DMS79 treated with DMSO at 0.1 percent for 48 hours (cell line): ENCODE data around the gene TBCCD1.
"Not testable (repeated sequence)": the region's sequence is repeated elsewhere in the genome, so short reads cannot be mapped to it uniquely, and the experiment has no call there.

ENCODE experiments used
- DNase-seq: peaks from one replicate; lab custom pipeline; 2025; lab: John Stamatoyannopoulos, UW

The TBCCD1 gene

DNA sequence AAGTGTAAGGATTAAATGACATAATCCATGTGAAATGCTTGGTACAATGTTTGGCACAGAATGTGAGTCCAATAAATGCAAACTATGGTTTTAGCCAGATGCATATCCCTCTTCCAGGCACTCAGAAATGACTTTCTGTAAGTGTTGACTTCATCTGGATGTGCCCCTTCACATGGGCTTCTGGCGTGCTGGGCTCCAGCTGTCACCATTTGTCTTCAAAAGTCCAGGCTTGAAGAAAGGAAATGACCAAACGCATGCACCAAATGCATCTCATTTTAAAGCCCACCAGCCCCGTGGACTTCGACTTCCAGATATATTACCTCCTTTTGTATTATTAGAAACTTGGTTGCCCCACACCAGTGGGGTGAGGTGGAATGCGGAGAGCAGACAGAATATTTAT lies 46.7 kb downstream of the TBCCD1 start:
- DNase-seq = no peak

DNA sequence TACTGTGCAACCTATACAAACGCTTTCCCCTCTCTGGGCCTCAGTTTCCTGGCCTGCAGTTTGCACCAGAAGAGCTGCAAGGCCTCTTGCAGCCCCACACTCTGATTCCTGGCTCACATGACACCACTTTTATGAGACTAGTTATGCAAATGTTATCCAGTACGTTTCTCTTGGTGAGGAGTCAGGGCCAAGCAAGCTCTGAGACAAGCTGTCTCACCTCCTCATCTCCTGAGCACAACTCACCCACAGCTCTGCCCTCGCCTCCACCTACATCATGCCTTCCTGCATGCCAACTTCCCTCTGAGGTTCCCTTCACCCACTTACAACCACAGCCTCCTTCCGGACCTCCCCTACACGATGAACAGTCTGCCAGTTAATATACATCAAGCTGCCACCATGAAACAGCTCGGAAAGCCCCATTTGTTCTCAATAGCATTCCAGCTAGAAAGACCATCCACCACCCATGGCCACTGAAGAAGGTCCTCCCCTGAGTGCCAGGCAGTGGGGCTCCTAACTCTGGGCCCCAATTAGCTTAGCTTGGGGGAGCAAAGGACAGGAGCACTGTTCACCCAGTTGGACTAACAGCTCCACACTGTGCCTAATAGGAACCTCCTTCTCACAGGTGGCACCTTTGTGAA lies 48.0 kb downstream of the TBCCD1 start:
- no peak for DNase-seq

DNA sequence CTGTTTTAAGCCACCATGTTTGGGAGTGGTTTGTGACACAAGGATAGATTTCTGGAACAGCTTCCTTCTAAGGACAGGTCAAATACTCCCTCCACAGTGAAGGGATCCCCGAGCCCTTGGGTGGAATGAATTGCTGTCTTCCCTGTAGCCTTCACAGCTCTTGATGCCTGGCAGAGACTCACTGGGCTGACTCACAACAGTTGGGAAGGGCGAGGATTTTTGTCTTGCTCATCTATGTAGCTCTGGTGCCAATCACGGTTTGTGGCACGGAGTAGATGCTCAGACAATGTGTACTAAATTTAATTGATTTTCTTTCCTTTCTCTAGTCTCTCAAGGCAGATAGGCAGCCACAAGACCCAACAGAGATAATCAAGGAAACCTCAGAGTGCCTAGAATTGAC lies 49.9 kb downstream of the TBCCD1 start:
- no peak for DNase-seq

GRCh38 chr3:186516646-186517045 lies 50.5 kb downstream of the TBCCD1 start:
- DNase-seq = no peak

GRCh38 chr3:186515125-186515524 lies 52.0 kb downstream of the TBCCD1 start:
- DNase-seq = no peak

DNA sequence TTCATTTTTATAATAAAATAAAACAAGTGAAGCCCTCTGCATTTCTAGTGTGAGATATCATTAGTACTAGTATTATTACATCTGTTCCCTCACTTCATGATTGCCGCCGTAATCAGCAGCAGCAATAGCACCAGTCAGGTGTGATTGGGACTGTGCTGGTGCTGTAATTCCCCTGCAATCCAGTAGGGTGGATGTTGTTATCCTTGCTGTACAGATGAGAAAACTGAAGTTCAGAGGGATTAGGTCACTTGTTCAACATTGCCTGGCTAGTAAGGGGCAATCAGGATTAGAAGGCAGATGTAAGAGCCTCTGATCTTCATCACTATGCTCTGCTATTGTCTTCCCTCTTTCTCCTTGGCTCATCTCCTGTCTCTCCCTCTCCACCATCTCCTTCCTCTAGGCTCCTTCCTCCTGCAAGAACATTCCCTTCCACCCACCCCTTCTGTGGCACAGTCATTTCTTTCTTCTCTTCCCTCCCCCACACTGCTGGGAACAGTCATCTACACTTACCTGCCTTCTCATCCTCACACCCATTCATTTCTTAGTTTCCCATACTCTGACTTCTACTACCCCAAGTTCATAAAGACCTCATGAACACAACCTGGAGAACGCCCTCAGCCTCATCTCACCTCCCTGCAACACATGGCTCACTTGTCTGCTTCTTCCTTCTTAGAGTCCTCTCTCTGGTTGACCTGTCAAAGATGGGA lies 52.7 kb downstream of the TBCCD1 start:
- DNase-seq = no peak

GRCh38 chr3:186513386-186513785 lies 53.8 kb downstream of the TBCCD1 start:
- no peak for DNase-seq

- no peak for DNase-seq
Observed at GRCh38 chr3:186512570-186513302, 54.4 kb downstream of the TBCCD1 start.

DNA sequence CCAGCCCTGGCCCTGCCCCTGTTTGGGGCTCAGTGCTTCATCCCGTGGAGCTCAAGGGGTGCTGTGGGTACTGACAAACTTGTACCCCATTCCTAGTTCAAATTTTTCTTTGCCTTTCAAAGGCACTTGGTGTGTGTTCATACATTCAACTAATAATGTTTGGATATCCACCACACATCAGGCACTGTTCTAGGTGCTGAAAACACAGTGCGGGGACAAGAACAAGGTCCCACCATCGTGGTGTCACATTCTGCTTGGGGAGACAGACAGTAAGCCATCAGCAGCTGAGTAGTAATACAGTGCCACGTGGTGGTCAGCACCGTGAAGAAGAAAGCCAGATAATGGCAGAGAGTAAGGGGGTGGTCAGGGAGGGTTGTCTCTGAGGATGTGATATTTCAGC lies 55.4 kb downstream of the TBCCD1 start:
- no peak for DNase-seq

DNA sequence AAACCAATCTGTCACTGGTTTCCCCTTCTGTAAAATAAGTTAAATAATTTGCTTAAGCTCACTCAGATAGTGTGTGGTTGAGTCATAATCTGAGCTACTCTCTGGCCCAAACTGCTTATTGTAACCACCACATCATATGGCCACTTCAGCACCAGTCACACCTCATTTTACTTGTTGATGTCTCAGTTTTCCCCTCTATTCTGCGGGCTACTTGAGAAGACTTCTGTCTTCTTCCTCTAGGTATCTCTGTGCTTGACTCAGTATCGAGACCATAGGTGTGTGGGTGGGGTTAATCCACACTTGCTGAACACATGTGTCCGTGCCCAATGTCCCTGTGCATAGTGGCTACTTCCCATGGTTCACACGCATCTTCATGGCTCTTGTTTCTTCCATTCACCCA lies 55.9 kb downstream of the TBCCD1 start:
- no peak for DNase-seq

DNA sequence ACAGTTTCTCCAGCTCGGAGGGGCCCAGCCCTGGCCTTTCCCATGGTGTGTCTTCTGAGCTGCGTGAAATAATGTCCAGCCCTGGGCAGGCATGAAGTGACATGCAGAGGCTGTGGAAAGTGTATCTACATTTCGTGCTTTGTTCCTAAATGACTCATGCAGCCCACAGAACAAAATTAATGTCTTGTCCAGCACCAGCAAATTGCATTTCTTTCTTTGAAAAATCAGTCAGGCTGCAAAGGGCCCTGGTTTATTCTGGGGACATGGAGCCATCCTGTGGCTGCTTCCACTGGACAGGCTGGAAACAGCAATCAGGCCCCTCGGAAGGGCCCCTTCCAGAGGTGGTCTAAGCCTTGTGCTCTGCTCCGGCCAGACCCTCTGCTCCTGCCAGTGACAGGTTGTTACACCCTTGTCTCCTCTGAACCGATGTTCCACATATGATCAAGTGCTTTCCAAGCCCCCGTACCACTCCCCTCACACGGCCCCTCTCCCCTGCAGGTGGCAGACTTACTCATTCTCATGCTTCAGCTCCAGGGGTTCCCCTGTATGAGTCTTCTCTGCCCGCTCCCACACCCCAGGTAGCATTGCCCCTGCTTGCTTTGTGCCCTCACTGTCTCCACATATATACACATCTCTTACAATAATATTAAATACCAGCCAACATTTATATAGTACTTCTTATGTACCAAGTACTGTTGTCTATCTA lies 56.6 kb downstream of the TBCCD1 start:
- no peak for DNase-seq

DNA sequence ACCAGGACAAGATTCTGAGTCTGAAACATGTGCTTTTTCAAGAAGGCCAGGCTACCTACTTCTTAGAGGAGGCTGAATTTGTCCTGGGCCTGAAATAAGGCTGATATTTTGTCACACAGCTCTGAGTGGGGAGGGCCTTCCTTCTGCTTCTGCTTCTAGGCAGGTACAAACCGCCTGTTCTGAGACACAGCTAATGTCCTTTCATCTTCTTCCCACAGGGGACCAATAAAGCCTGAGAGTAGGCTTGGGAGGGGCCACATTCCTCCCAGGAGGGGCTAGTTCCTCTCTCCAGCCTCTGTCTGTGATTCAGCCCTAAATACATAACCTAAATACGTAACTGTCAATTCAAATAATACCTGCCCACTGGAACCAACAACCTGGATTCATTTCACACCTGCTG lies 57.7 kb downstream of the TBCCD1 start:
- DNase-seq = no peak

DNA sequence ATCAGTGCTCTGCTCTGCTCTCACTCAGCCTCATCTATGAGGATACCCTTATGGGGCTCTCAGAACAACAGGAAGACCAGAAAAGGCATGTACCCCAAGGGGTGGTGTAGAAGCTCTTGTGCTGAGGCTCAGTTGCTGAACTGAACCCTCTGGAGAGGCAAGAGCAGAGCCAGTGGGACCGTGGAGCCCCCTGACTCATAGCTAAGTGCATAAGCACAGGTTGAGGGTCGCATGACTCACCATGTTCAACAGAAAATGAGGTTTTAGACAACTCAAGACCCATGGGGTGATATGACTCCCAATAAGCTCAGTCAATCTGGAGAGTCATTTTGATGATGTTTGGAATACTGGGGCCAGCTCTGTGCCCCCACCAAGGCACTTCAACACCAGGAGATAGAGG lies 60.3 kb downstream of the TBCCD1 start:
- DNase-seq = no peak

DNA sequence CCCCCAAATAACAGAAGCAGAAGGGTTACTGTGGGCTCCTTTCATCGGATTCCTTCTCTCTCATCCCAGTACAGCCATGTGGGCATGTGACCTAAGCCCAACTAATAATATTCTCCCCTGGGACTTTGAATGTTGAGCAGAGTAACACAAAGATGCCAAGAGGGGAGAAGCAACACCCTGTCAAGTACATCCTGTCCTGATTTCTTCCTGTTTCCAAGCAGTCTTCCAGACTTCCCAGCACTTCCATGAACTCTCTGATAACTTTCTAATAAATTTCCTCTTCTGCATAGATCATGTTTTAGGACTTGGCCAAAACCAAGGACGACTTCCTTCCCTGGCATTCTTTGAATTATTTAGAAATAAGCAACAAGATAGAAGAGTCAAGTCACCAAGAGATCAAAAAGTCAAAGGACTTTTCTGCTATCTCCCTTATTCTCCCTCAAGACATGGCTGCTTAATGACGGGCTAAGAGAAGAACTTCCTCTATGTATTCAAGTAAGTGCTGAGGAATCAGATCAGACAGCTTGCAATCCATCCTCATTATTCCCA lies 60.9 kb downstream of the TBCCD1 start:
- DNase-seq = no peak

DNA sequence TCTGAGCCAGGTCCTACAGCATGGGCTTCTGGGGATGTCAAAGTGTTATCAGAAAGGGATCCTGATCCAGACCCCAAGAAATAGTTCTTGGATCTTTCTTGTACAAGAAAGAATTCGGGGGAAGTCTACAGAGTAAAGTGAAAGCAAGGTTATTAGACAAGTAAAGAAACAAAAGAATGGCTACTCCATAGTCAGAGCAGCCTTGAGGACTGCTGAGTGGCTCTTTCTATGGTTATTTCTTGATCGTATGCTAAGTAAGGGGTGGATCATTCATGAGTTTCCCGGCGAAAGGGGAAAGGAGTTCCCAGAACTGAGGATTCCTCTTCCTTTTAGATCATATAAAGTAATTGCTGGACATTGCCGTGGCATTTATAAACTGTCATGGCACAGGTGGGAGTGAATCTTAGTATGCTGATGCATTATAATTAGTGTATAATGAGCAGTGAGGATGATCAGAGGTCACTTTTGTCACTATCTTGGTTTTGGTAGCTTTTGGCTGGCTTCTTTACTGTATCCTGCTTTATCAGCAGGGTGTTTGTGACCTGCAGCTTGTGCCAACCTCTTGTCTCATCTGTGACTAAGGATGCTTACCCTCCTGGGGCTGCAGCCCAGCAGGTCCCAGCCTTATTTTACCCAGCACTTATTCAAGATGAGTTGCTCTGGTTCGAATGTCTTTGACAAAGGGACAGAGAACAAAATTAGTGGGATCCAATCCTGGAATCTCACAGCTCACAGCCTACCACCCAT lies 64.0 kb downstream of the TBCCD1 start:
- DNase-seq = no peak

- DNase-seq = no peak
Observed at GRCh38 chr3:186502138-186502948, 64.8 kb downstream of the TBCCD1 start.

- not testable (repeated sequence) for DNase-seq
Observed at GRCh38 chr3:186499949-186500348, 67.2 kb downstream of the TBCCD1 start.

DNA sequence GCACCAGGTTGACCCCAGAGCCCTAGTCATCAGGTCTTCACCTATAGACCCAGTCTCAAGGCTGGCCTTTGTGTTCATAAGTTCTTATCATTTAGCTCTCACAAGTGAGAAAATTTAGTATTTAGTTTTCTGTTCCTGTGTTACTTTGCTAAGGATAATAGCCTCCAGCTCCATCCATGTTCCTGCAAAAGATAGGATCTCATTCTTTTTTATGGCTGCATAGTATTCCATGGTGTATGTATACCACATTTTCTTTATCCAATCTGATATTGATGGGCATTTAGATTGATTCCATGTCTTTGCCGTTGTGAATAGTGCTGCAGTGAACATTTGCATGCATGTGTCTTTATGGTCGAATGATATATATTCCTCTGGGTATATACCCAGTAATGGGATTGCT lies 69.1 kb downstream of the TBCCD1 start:
- not testable (repeated sequence) for DNase-seq

GRCh38 chr3:186497608-186498007 lies 69.5 kb downstream of the TBCCD1 start:
- no peak for DNase-seq

GRCh38 chr3:186496635-186497034 lies 70.5 kb downstream of the TBCCD1 start:
- no peak for DNase-seq
